Fibroblast of the aortic adventitia (primary cell): Measurements from ENCODE around the gene SGK1. TPM values are rescaled to one million over a fixed set of nuclear protein-coding genes. Genes with fewer than 3 reads are reported as not detected.

Source experiments
- DNase-seq: peaks from one replicate; pipeline ENCODE4 v3.0.0-alpha.2; 2010; ENCODE audit warnings: low read depth
- H3K4me3 ChIP-seq: 2 replicates; pipeline ENCODE4 v1.5.1; 2011; ENCODE audit warnings: low read depth, mild to moderate bottlenecking, control low read depth, low read length, moderate library complexity
- CTCF ChIP-seq: IDR thresholded peaks from 2 replicates; pipeline ENCODE4 v1.5.1; 2011; ENCODE audit warnings: mild to moderate bottlenecking, low read length, control low read depth, inconsistent platforms; ENCODE audit not compliant: insufficient read depth
- total RNA-seq: library from RNA; depleted of rRNA; stranded (reverse); fragments of >200 nt; gene quantifications from 2 replicates; pipeline ENCODE4 v1.2.3, GENCODE V29; 2012; ENCODE audit warnings: low replicate concordance

Gene SGK1
- total RNA-seq, 1 donor: 63.2 TPM

GRCh38 chr6:134250776-134251175, 67.1 kb downstream of the SGK1 start:
- no peak for DNase-seq
- no peak overlapping the region for H3K4me3 ChIP-seq
- no peak for TF ChIP-seq CTCF

DNA sequence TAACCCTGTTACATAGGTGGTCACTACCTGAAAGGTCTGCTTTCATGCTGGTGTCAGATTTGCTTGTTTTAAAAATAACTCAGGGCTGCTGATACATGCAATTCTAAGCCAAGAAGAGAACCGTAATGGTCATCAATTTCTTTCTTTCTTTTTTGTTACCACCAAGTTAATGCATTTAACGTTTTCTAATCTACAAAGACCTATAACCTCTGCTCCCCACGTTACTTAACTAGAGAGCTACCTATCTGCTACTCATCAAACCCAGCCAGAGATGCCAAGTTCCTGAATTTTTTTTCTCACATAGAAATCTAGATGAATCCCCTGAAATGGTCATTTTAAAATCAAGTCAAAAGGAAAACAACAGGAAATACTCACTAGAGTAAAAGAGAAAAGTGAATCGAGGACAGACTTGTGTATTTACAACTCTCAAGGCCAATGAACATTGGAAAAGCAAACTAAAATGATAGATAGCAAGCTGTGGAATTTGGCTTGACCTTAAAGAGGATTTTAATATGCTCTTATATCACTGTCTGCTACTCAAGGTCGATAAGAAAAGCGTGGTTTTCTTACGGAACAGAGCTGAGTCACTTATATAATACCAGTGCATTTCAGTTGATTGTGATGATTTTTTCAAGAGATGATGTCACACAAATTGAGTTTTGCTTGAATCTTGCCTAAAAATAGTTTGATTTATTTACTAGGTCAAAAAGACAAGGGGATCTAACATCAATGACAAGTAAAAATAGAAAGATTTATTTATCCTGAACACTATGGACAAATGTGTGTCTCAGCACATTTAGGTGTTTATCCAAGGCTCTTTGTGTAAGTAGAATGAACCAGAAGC, 67.9 kb downstream of the SGK1 start:
- no peak for TF ChIP-seq CTCF
- no peak overlapping the region for H3K4me3 ChIP-seq
- DNase-seq: peak; percentile 77

DNA sequence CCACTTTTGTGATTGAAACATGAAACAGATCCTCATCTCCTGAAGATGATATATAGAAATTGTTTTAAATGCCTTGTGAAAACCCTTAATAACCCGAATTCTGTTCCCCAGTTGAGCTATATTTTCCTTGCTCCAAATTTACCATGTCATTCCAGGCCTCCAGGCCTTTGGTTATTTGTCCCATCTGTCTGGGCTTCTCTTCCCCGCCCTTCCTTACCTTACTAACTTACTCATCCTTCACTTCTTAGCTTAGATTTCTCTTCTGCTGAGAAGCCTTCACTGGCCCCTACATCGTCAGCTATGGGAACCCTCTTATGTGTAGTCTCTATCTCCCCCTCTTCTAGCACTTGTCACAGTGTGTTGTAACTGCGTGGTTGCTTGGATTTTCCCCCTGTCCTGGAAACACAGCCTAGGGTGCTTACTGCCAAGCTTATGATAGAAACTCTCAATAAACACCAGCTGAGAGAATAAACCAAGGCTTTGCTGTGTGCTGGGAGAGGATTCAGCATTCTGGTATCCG, 68.6 kb downstream of the SGK1 start:
- no peak for DNase-seq
- no peak overlapping the region for H3K4me3 ChIP-seq
- no peak for TF ChIP-seq CTCF

GRCh38 chr6:134247844-134248580, 69.9 kb downstream of the SGK1 start:
- TF ChIP-seq CTCF: no peak
- no peak overlapping the region for H3K4me3 ChIP-seq
- DNase-seq: no peak

DNA sequence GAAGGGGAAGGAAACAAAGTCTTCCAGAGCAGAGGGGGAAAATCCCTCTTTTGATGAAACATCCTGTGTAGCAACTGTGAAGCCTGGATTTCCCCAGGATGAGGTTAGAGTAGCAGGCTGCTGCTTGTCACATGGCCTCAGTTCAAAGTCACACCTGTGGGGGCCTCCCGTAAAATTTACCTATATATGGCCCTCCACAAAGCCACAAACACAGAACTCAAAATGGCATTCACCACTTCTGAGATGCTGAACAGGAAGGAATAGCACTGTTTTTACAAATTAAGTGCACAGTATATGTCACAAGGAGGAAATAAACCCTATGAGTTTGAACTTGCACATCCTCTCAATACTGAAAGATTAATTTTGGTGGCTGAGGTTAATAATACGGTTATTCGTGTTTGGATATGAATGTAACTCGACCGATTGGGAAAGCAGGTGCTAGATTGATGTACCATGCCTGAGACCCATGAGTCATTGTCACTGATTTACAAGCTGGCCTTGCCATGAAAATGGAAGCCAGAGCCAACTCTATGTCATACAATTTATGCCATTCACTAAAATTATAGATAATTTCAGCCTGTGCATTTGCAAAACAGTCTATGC, 70.6 kb downstream of the SGK1 start:
- DNase-seq: no peak
- TF ChIP-seq CTCF: no peak
- no peak overlapping the region for H3K4me3 ChIP-seq

DNA sequence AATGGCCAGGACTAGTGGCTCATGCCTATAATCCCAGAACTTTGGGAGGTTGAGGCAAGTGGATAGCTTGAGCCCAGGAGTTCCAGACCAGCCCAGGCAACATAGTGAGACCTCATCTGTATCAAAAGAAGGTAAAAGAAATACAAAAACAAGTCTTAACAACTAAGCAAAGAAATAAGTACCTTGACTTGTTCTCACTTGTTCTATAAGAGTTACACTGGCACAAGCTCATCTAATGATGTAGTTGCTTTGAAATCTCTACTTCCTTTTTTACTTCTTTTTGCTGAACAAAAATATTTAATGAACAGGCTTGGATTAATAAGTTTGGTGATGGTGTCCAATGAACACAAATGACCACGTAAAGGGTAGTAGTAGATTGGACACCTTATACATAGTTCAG, 72.2 kb downstream of the SGK1 start:
- DNase-seq: no peak
- TF ChIP-seq CTCF: no peak
- no peak overlapping the region for H3K4me3 ChIP-seq
